Right cardiac atrium (tissue), 5 donors: ENCODE data around the gene ATR. TPM values are rescaled to one million over a fixed set of nuclear protein-coding genes. Genes with fewer than 3 reads are reported as not detected.
A peak's percentile ranks its signal among the peaks of the same experiment; 100 is the strongest.
"Not testable (repeated sequence)": the region's sequence is repeated elsewhere in the genome, so short reads cannot be mapped to it uniquely, and the experiment has no call there.

ENCODE experiments used
- ATAC-seq, 2 donors: fragments of 200-7000 bp; cut with Tn5 transposase; one replicate each; pipeline versions ENCODE4 v1.8.0 to v1.9.1; 2020; ENCODE audit warnings: moderate library complexity in 2 of 2, mild to moderate bottlenecking in 1 of 2
- DNase-seq, 3 donors: peaks; one replicate each; pipeline ENCODE4 v3.0.0-alpha.2; 2020
- H3K27ac ChIP-seq: one replicate; pipeline ENCODE4 v1.5.1; 2013; ENCODE audit warnings: mild to moderate bottlenecking, low read length, control low read depth, moderate library complexity
- H3K27me3 ChIP-seq: one replicate; pipeline ENCODE4 v1.6.1; 2013; ENCODE audit not compliant: control insufficient read depth, insufficient read depth
- H3K4me1 ChIP-seq: one replicate; pipeline ENCODE4 v1.6.1; 2013; ENCODE audit warnings: low read length; ENCODE audit not compliant: control insufficient read depth, insufficient read depth
- H3K4me3 ChIP-seq: one replicate; pipeline ENCODE4 v1.5.1; 2013; ENCODE audit warnings: low read length, control low read depth
- H3K9me3 ChIP-seq: one replicate; pipeline ENCODE4 v1.6.1; 2013; ENCODE audit warnings: low read length; ENCODE audit not compliant: control insufficient read depth
- WGBS: extraction: QIAGEN DNeasy Blood & Tissue Kit; methylation state at CpG from one replicate; pipeline ENCODE4 v1.1.7; 2013; 5-methylcytosine and 5-hydroxymethylcytosine counted together
- intact Hi-C, 4 donors: fragments of 100-400 bp; cut with DNase I; formaldehyde crosslinking; loops; one replicate each; pipeline versions ENCODE4 v1.11.0 to v1.14.0; 2022 to 2023
- polyA plus RNA-seq: library from polyadenylated mRNA; stranded (reverse); fragments of 200-250 nt; gene quantifications from one replicate; pipeline ENCODE4 v1.2.3, GENCODE V29; 2013
- total RNA-seq, 4 donors: library from RNA; stranded (reverse); fragmentation: NEBNext Ultra II Directional; extraction: Animal tissue kit (Norgen Biotek cat#: 25700); gene quantifications; one replicate each; pipeline ENCODE4 v1.2.1, GENCODE V29; 2021
- donor health status: healthy with polysubstance abuse.
- donor health status: DM: no; HTN: yes; CAD: no.
- donor health status: DM: no; HTN: no; CAD: no.
- donor health status: DM: no; HTN: yes; CAD: no; lungs with severe emphysema.
- donor health status: DM: yes; HTN: yes; CAD: no.

The ATR gene
- total and polyA plus RNA-seq, 5 donors = 6.7 to 15.0 (median 13.8) TPM

GRCh38 chr3:142447852-142448823 is 130.4 kb downstream of the ATR start, which contains the start of gene XRN1:
TSS of gene XRN1 (minus strand) at chr3:142448037. CDS start at chr3:142447944, 93 bp downstream.
- Histone ChIP-seq H3K27me3 (no peaks in the 10 kb centered on the region), H3K4me3 (peak within 1 kb of the TSS; percentile 91), H3K27ac (peak within 1 kb of the TSS; percentile 76), H3K9me3 (no peaks in the 10 kb centered on the region), H3K4me1 (peaks cover 3% of the 10 kb centered on the region)
- DNase-seq (peak; percentile 97 to 99 (median 99)), ATAC-seq (peak; percentile 100)
- 5% methylated on average over 52 of the region's 52 CpGs for WGBS
- intact Hi-C loops = no loop called here

- WGBS = under 1% methylated on average over 35 of the region's 35 CpGs
- peak in 2 of 3 donors; percentile 32 to 67 for DNase-seq
- peaks cover 3% of the 10 kb centered on the region for H3K4me1 ChIP-seq
- no peaks in the 10 kb centered on the region for H3K27me3 ChIP-seq
- intact Hi-C loops = no loop called here
- peak; percentile 44 to 63 for ATAC-seq
- H3K27ac ChIP-seq = peak overlapping the region; percentile 76
- peak overlapping the region; percentile 91 for H3K4me3 ChIP-seq
- H3K9me3 ChIP-seq = no peaks in the 10 kb centered on the region
Measured at GRCh38 chr3:142447301-142447851, 131.2 kb downstream of the ATR start.

GRCh38 chr3:142445816-142446254 is 132.7 kb downstream of the ATR start:
- DNase-seq (no peak), ATAC-seq (no peak)
- Histone ChIP-seq H3K27me3 (no peaks in the 10 kb centered on the region), H3K27ac (no peak overlapping the region), H3K4me3 (peak overlapping the region; percentile 22), H3K4me1 (peaks cover 3% of the 10 kb centered on the region), H3K9me3 (no peaks in the 10 kb centered on the region)
- intact Hi-C loops = no loop called here
- 75% methylated on average over 6 of the region's 6 CpGs for WGBS

GRCh38 chr3:142444343-142444742 is 134.2 kb downstream of the ATR start:
- ATAC-seq (no peak), DNase-seq (peak in 1 of 3 donors; percentile 17)
- Histone ChIP-seq H3K4me3 (no peak overlapping the region), H3K27me3 (no peaks in the 10 kb centered on the region), H3K4me1 (peaks cover 4% of the 10 kb centered on the region), H3K9me3 (no peaks in the 10 kb centered on the region), H3K27ac (no peak overlapping the region)
- intact Hi-C loops = no loop called here
- 97% methylated on average over 11 of the region's 11 CpGs for WGBS

- 97% methylated on average over 12 of the region's 12 CpGs for WGBS
- H3K4me1 ChIP-seq, ATAC-seq, DNase-seq, H3K27ac ChIP-seq, H3K4me3 ChIP-seq, H3K9me3 ChIP-seq, H3K27me3 ChIP-seq, intact Hi-C loops: not testable (repeated sequence)
Measured at GRCh38 chr3:142443060-142443459, 135.5 kb downstream of the ATR start.

- H3K4me1 ChIP-seq, H3K4me3 ChIP-seq, ATAC-seq, H3K27ac ChIP-seq, H3K27me3 ChIP-seq, DNase-seq, intact Hi-C loops, H3K9me3 ChIP-seq: not testable (repeated sequence)
- 93% methylated on average over 15 of the region's 15 CpGs for WGBS
Measured at GRCh38 chr3:142439499-142440220, 138.9 kb downstream of the ATR start.

- H3K27me3 ChIP-seq, H3K4me1 ChIP-seq, H3K9me3 ChIP-seq, ATAC-seq, H3K27ac ChIP-seq, DNase-seq, H3K4me3 ChIP-seq, intact Hi-C loops: not testable (repeated sequence)
- WGBS = 99% methylated on average over 11 of the region's 11 CpGs
Measured at GRCh38 chr3:142438096-142438495, 140.4 kb downstream of the ATR start.

- Histone ChIP-seq H3K9me3 (no peaks in the 10 kb centered on the region), H3K4me3 (no peak overlapping the region), H3K4me1 (peaks cover 3% of the 10 kb centered on the region), H3K27ac (no peak overlapping the region), H3K27me3 (no peaks in the 10 kb centered on the region)
- DNase-seq (no peak), ATAC-seq (no peak)
- intact Hi-C loops = no loop called here
Measured at GRCh38 chr3:142436951-142437585, 141.5 kb downstream of the ATR start.

GRCh38 chr3:142434503-142434902 is 144.0 kb downstream of the ATR start:
- intact Hi-C loops = no loop called here
- Histone ChIP-seq H3K4me3 (no peak overlapping the region), H3K4me1 (peaks cover 2% of the 10 kb centered on the region), H3K27ac (no peak overlapping the region), H3K9me3 (no peaks in the 10 kb centered on the region), H3K27me3 (no peaks in the 10 kb centered on the region)
- ATAC-seq (no peak), DNase-seq (no peak)
- WGBS = 60% methylated on average over 4 of the region's 4 CpGs

- DNase-seq = no peak
- ATAC-seq = no peak
- intact Hi-C loops = no loop called here
- H3K27me3 ChIP-seq = no peaks in the 10 kb centered on the region
- peaks cover 2% of the 10 kb centered on the region for H3K4me1 ChIP-seq
- no peak overlapping the region for H3K4me3 ChIP-seq
- H3K27ac ChIP-seq = no peak overlapping the region
- H3K9me3 ChIP-seq = no peaks in the 10 kb centered on the region
- 74% methylated on average over 2 of the region's 2 CpGs for WGBS
Measured at GRCh38 chr3:142433110-142433509, 145.4 kb downstream of the ATR start.
